ENCODE data around the gene CALCOCO1. TPM values are rescaled to one million over a fixed set of nuclear protein-coding genes. Genes with fewer than 3 reads are reported as not detected.
"Not testable (repeated sequence)": the region's sequence is repeated elsewhere in the genome, so short reads cannot be mapped to it uniquely, and the experiment has no call there.

CALCOCO1 gene
- total RNA-seq, 4 donors from 2014 or later: 400 to 469 (median 424) TPM

GRCh38 chr12:53766881-53767280, 39.6 kb upstream of the CALCOCO1 start:
- TF ChIP-seq POLR2A (IDR thresholded peaks at IDR 0.05): no peak
- TF ChIP-seq EP300 (IDR thresholded peaks at IDR 0.05): no peak
- no peak for TF ChIP-seq POLR2AphosphoS5 (IDR thresholded peaks at IDR 0.05)
- no peak for TF ChIP-seq CTCF (IDR thresholded peaks at IDR 0.05)
- WGBS, 2 donors (ENCODE audit: low coverage in 1 of 2): 33 to 63% methylated on average over 1 to 3 of the region's 3 CpGs
- Histone ChIP-seq H3K9me3 (no peaks in the 10 kb centered on the region), H3K4me3 (no peak overlapping the region), H3K4me1 (no peaks in the 10 kb centered on the region), H3K27ac (no peak overlapping the region), H3K27me3 (peaks cover 59% of the 10 kb centered on the region), H3K36me3 (no peaks in the 10 kb centered on the region)
- ATAC-seq: no peak

GRCh38 chr12:53765891-53766290, 38.6 kb upstream of the CALCOCO1 start:
- WGBS, 2 donors (ENCODE audit: low coverage in 1 of 2): 45 to 54% methylated on average over 2 of the region's 2 CpGs
- no peak overlapping the region for H3K27ac ChIP-seq
- no peak overlapping the region for H3K4me3 ChIP-seq
- ATAC-seq: no peak
- no peak for TF ChIP-seq POLR2A (IDR thresholded peaks at IDR 0.05)
- no peak for TF ChIP-seq EP300 (IDR thresholded peaks at IDR 0.05)
- no peak for TF ChIP-seq POLR2AphosphoS5 (IDR thresholded peaks at IDR 0.05)
- TF ChIP-seq CTCF (IDR thresholded peaks at IDR 0.05): no peak
- no peaks in the 10 kb centered on the region for H3K4me1 ChIP-seq
- peaks cover 63% of the 10 kb centered on the region for H3K27me3 ChIP-seq
- H3K36me3 ChIP-seq: no peaks in the 10 kb centered on the region
- no peaks in the 10 kb centered on the region for H3K9me3 ChIP-seq

GRCh38 chr12:53764615-53765014, 37.4 kb upstream of the CALCOCO1 start:
- 80 to 85% methylated on average over 4 of the region's 4 CpGs for whole genome bisulfite sequencing, 2 donors (ENCODE audit: low coverage in 1 of 2)
- no peak for ATAC-seq
- peaks cover 70% of the 10 kb centered on the region for H3K27me3 ChIP-seq

GRCh38 chr12:53762793-53763192, 35.5 kb upstream of the CALCOCO1 start:
- not testable (repeated sequence) for H3K4me1 ChIP-seq, H3K36me3 ChIP-seq, H3K4me3 ChIP-seq, H3K27ac ChIP-seq, ATAC-seq, H3K9me3 ChIP-seq
- H3K27me3 ChIP-seq: peaks cover 87% of the 10 kb centered on the region
- 85 to 89% methylated on average over 2 to 3 of the region's 3 CpGs for WGBS, 2 donors (ENCODE audit: low coverage in 1 of 2)

More at GRCh38 chr12:53764615-53765014, 37.4 kb upstream of the CALCOCO1 start:
- TF ChIP-seq POLR2A (IDR thresholded peaks at IDR 0.05): no peak
- no peak for TF ChIP-seq EP300 (IDR thresholded peaks at IDR 0.05)
- no peak for TF ChIP-seq CTCF (IDR thresholded peaks at IDR 0.05)
- no peak for TF ChIP-seq POLR2AphosphoS5 (IDR thresholded peaks at IDR 0.05)
- Histone ChIP-seq H3K9me3 (no peaks in the 10 kb centered on the region), H3K36me3 (no peaks in the 10 kb centered on the region), H3K4me1 (no peaks in the 10 kb centered on the region), H3K4me3 (no peak overlapping the region), H3K27ac (no peak overlapping the region)

GRCh38 chr12:53761306-53761705, 34.1 kb upstream of the CALCOCO1 start:
- ATAC-seq: no peak
- Histone ChIP-seq H3K9me3 (no peaks in the 10 kb centered on the region), H3K36me3 (no peaks in the 10 kb centered on the region), H3K27me3 (peaks cover 84% of the 10 kb centered on the region), H3K4me1 (peaks cover 0 to 8% (median 0%) of the 10 kb centered on the region in 3 donors), H3K4me3 (no peak overlapping the region), H3K27ac (no peak overlapping the region)
- TF ChIP-seq EP300 (IDR thresholded peaks at IDR 0.05) (no peak), CTCF (IDR thresholded peaks at IDR 0.05) (no peak), POLR2AphosphoS5 (IDR thresholded peaks at IDR 0.05) (no peak), POLR2A (IDR thresholded peaks at IDR 0.05) (no peak)
